CD4-positive, CD25-positive, alpha-beta regulatory T cell (primary cell): ENCODE data around the gene PPP4R2. TPM values are rescaled to one million over a fixed set of nuclear protein-coding genes. Genes with fewer than 3 reads are reported as not detected.

Experiments
- ATAC-seq, 2 donors: fragments of 150-1000 bp; cut with Tn5 transposase; one replicate each; pipeline ENCODE4 v1.10.0; 2021; ENCODE audit warnings: low read depth in 2 of 2, moderate number of reproducible peaks in 2 of 2, moderate library complexity in 1 of 2
- DNase-seq, 3 donors: peaks; one replicate each; pipeline versions ENCODE4 v3.0.0 to v3.0.0-alpha.2; 2012 to 2022; ENCODE audit warnings: mixed read lengths in 1 of 3
- H3K27ac ChIP-seq: one replicate; pipeline ENCODE4 v1.7.0; 2013; ENCODE audit warnings: mild to moderate bottlenecking, low read length; ENCODE audit not compliant: insufficient read depth, poor library complexity, severe bottlenecking
- H3K27me3 ChIP-seq: one replicate; pipeline ENCODE4 v1.7.0; 2013; ENCODE audit warnings: low read length; ENCODE audit not compliant: control insufficient read depth, insufficient read depth
- H3K36me3 ChIP-seq: one replicate; pipeline ENCODE4 v1.7.0; 2013; ENCODE audit warnings: mild to moderate bottlenecking, low read length, moderate library complexity; ENCODE audit not compliant: control insufficient read depth, insufficient read depth
- H3K4me1 ChIP-seq: 2 replicates; pipeline ENCODE4 v1.7.0; 2013; ENCODE audit warnings: mild to moderate bottlenecking, low read length; ENCODE audit not compliant: insufficient read depth, control insufficient read depth, poor library complexity, severe bottlenecking
- H3K4me3 ChIP-seq: one replicate; pipeline ENCODE4 v1.7.0; 2013; ENCODE audit warnings: low read depth, mild to moderate bottlenecking, low read length, moderate library complexity
- H3K9me3 ChIP-seq, 2 experiments: 1 replicate in 1 of 2; 2 replicates in 1 of 2; pipeline ENCODE4 v1.7.0; 2013; ENCODE audit warnings: low read length in 2 of 2, mild to moderate bottlenecking in 1 of 2, moderate library complexity in 1 of 2; ENCODE audit not compliant: control insufficient read depth in 2 of 2
- H3K27ac Mint-ChIP-seq, 3 donors: one replicate each; pipeline ENCODE4 v1.8.0; 2020 to 2022; ENCODE audit warnings: mild to moderate bottlenecking in 3 of 3, mixed read lengths in 3 of 3, moderate library complexity in 2 of 3
- H3K27me3 Mint-ChIP-seq: one replicate; pipeline ENCODE4 v1.8.0; 2022; ENCODE audit warnings: mild to moderate bottlenecking, mixed read lengths
- H3K36me3 Mint-ChIP-seq: one replicate; pipeline ENCODE4 v1.8.0; 2020; ENCODE audit warnings: mixed read lengths
- H3K4me1 Mint-ChIP-seq, 4 donors: one replicate each; pipeline ENCODE4 v1.8.0; 2020 to 2022; ENCODE audit warnings: mixed read lengths in 4 of 4, mild to moderate bottlenecking in 1 of 4
- H3K4me3 Mint-ChIP-seq, 4 donors: one replicate each; pipeline ENCODE4 v1.8.0; 2020 to 2022; ENCODE audit warnings: mild to moderate bottlenecking in 4 of 4, mixed read lengths in 4 of 4, moderate library complexity in 3 of 4
- H3K9me3 Mint-ChIP-seq, 7 donors: one replicate each; pipeline ENCODE4 v1.8.0; 2020 to 2022; ENCODE audit warnings: mixed read lengths in 7 of 7, mild to moderate bottlenecking in 3 of 7, moderate library complexity in 2 of 7
- polyA plus RNA-seq, 4 donors: library from polyadenylated mRNA; unstranded; fragments of 300-500 nt; fragmentation: Illumina TruSeq; gene quantifications; one replicate each; pipeline ENCODE4 v1.2.3, GENCODE V29; 2021
- total RNA-seq: library from RNA; stranded (reverse); gene quantifications from one replicate; pipeline ENCODE4 v1.2.3, GENCODE V29; 2022

Gene PPP4R2
- total and polyA plus RNA-seq, 5 donors from 2014 or later = 39.1 to 98.4 (median 51.7) TPM

GRCh38 chr3:73070675-73071575 is 74.3 kb downstream of the PPP4R2 start:
- no peak for DNase-seq

GRCh38 chr3:73071952-73072351 is 75.3 kb downstream of the PPP4R2 start:
- no peaks in the 10 kb centered on the region for H3K9me3 ChIP-seq
- Mint-ChIP-seq H3K4me3 (no peak overlapping the region), H3K27ac (peak overlapping the region in 1 of 3 donors; percentile 12), H3K27me3 (no peaks in the 10 kb centered on the region), H3K4me1 (peaks cover 5 to 25% (median 10%) of the 10 kb centered on the region in 4 donors), H3K9me3 (no peaks in the 10 kb centered on the region), H3K36me3 (no peaks in the 10 kb centered on the region)
- no peak for DNase-seq
- H3K36me3 ChIP-seq = peaks cover 13% of the 10 kb centered on the region
- H3K27me3 ChIP-seq = no peaks in the 10 kb centered on the region
- ATAC-seq = no peak
- H3K4me1 ChIP-seq = no peaks in the 10 kb centered on the region
- H3K27ac ChIP-seq = no peak overlapping the region
- no peak overlapping the region for H3K4me3 ChIP-seq

More at GRCh38 chr3:73070675-73071575, 74.3 kb downstream of the PPP4R2 start:
- Mint-ChIP-seq H3K4me1 (peaks cover 0 to 22% (median 10%) of the 10 kb centered on the region in 4 donors), H3K36me3 (peaks cover 5% of the 10 kb centered on the region), H3K4me3 (no peak overlapping the region), H3K27ac (peak overlapping the region in 1 of 3 donors; percentile 43), H3K9me3 (no peaks in the 10 kb centered on the region), H3K27me3 (no peaks in the 10 kb centered on the region)
- ATAC-seq = no peak
- Histone ChIP-seq H3K4me1 (no peaks in the 10 kb centered on the region), H3K36me3 (peaks cover 19% of the 10 kb centered on the region), H3K27me3 (no peaks in the 10 kb centered on the region), H3K9me3 (no peaks in the 10 kb centered on the region), H3K4me3 (no peak overlapping the region), H3K27ac (no peak overlapping the region)

GRCh38 chr3:73072634-73073033 is 76.0 kb downstream of the PPP4R2 start:
- Mint-ChIP-seq H3K4me1 (peaks cover 5 to 25% (median 10%) of the 10 kb centered on the region in 4 donors), H3K9me3 (no peaks in the 10 kb centered on the region), H3K27me3 (no peaks in the 10 kb centered on the region), H3K4me3 (no peak overlapping the region), H3K27ac (peak overlapping the region in 1 of 3 donors; percentile 12), H3K36me3 (no peaks in the 10 kb centered on the region)
- peaks cover 7% of the 10 kb centered on the region for H3K36me3 ChIP-seq
- no peaks in the 10 kb centered on the region for H3K27me3 ChIP-seq
- H3K27ac ChIP-seq = no peak overlapping the region
- H3K9me3 ChIP-seq = no peaks in the 10 kb centered on the region
- H3K4me1 ChIP-seq = no peaks in the 10 kb centered on the region
- DNase-seq (peak in 1 of 3 donors; percentile 24), ATAC-seq (peak in 1 of 2 donors; percentile 31)
- H3K4me3 ChIP-seq = no peak overlapping the region

- Histone ChIP-seq H3K27ac (no peak overlapping the region), H3K4me1 (no peaks in the 10 kb centered on the region), H3K36me3 (peaks cover 2% of the 10 kb centered on the region), H3K9me3 (no peaks in the 10 kb centered on the region), H3K4me3 (no peak overlapping the region), H3K27me3 (no peaks in the 10 kb centered on the region)
- peaks cover 5 to 25% (median 10%) of the 10 kb centered on the region in 4 donors for H3K4me1 Mint-ChIP-seq
- no peak overlapping the region for H3K4me3 Mint-ChIP-seq
- H3K36me3 Mint-ChIP-seq = no peaks in the 10 kb centered on the region
- DNase-seq (no peak), ATAC-seq (no peak)
- no peaks in the 10 kb centered on the region for H3K27me3 Mint-ChIP-seq
- no peak overlapping the region for H3K27ac Mint-ChIP-seq
- no peaks in the 10 kb centered on the region for H3K9me3 Mint-ChIP-seq
These were observed 76.6 kb downstream of the PPP4R2 start for GRCh38 chr3:73073091-73073707.

- ATAC-seq (no peak), DNase-seq (no peak)
- no peaks in the 10 kb centered on the region for H3K27me3 Mint-ChIP-seq
- H3K36me3 Mint-ChIP-seq = no peaks in the 10 kb centered on the region
- no peaks in the 10 kb centered on the region for H3K4me1 ChIP-seq
- H3K4me3 Mint-ChIP-seq = no peak overlapping the region
- no peaks in the 10 kb centered on the region for H3K36me3 ChIP-seq
- peaks cover 5 to 25% (median 10%) of the 10 kb centered on the region in 4 donors for H3K4me1 Mint-ChIP-seq
- no peak overlapping the region for H3K27ac Mint-ChIP-seq
- H3K27ac ChIP-seq = no peak overlapping the region
- no peaks in the 10 kb centered on the region for H3K27me3 ChIP-seq
- H3K9me3 ChIP-seq = no peaks in the 10 kb centered on the region
- H3K9me3 Mint-ChIP-seq = no peaks in the 10 kb centered on the region
- H3K4me3 ChIP-seq = no peak overlapping the region
These were observed 78.2 kb downstream of the PPP4R2 start for GRCh38 chr3:73074781-73075180.

GRCh38 chr3:73080216-73080966 is 83.8 kb downstream of the PPP4R2 start:
- no peak for ATAC-seq
- Histone ChIP-seq H3K27ac (no peak overlapping the region), H3K4me3 (no peak overlapping the region), H3K4me1 (no peaks in the 10 kb centered on the region), H3K36me3 (no peaks in the 10 kb centered on the region), H3K27me3 (no peaks in the 10 kb centered on the region), H3K9me3 (no peaks in the 10 kb centered on the region)
- Mint-ChIP-seq H3K27ac (peak overlapping the region in 1 of 3 donors; percentile 71), H3K4me1 (peaks cover 0 to 5% (median 2%) of the 10 kb centered on the region in 4 donors), H3K4me3 (no peak overlapping the region), H3K36me3 (no peaks in the 10 kb centered on the region), H3K27me3 (no peaks in the 10 kb centered on the region), H3K9me3 (no peaks in the 10 kb centered on the region)
- DNase-seq = no peak

GRCh38 chr3:73081140-73081539 is 84.5 kb downstream of the PPP4R2 start:
- Mint-ChIP-seq H3K4me3 (no peak overlapping the region), H3K27ac (no peak overlapping the region), H3K4me1 (peaks cover 3 to 9% (median 5%) of the 10 kb centered on the region in 4 donors), H3K9me3 (no peaks in the 10 kb centered on the region), H3K36me3 (no peaks in the 10 kb centered on the region), H3K27me3 (no peaks in the 10 kb centered on the region)
- Histone ChIP-seq H3K36me3 (no peaks in the 10 kb centered on the region), H3K27me3 (no peaks in the 10 kb centered on the region), H3K27ac (no peak overlapping the region), H3K4me1 (no peaks in the 10 kb centered on the region), H3K4me3 (no peak overlapping the region), H3K9me3 (no peaks in the 10 kb centered on the region)
- no peak for DNase-seq
- no peak for ATAC-seq
